Muscle of arm (tissue), 12 donors: ENCODE measurements around the gene FBXW4. TPM values are rescaled to one million over a fixed set of nuclear protein-coding genes. Genes with fewer than 3 reads are reported as not detected.

ENCODE experiments used
- DNase-seq: peaks from one replicate; pipeline ENCODE4 v3.0.0-alpha.2; 2013
- polyA plus RNA-seq, 12 donors: library from polyadenylated mRNA; unstranded; fragments of 120-200 nt; gene quantifications; one replicate each; pipeline ENCODE4 v1.2.1, GENCODE V29; 2013; ENCODE audit not compliant: insufficient read length in 12 of 12

The FBXW4 gene
- polyA plus RNA-seq, 12 donors = 25.0 to 55.3 (median 49.9) TPM; not detected in 1

DNA sequence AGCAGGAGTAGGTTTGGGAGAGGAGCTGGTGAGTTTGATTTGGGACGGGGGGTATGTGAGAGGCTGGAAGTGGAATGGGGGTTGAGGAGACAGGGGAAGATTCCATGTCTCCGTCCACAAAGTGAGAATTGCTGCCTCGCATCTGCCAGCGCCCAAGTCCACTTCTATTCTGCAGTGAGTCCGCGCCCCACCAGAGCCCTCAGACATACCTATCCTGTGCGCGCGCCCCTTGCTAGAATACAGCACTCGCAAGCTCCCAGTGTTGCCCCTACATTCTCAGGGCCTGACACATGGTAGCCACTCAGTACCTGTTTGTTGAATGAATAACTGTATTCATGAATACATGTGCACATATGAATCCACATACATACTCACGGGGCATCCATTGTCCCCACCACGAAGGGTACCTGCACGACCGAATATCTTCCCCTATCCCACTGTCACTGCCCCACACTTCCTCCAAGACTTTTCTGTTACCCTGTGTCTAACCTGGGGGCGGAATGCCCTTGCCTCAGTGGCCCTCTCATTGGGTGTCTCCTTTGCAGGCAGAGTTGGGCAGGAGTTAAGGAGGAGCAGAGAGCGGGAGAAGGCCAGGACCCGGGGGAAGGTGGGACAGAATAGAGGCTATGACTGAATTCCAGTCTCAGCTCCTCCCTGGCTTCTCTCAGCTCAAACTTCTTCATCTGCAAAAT lies 126.8 kb downstream of the FBXW4 start:
- DNase-seq = no peak

DNA sequence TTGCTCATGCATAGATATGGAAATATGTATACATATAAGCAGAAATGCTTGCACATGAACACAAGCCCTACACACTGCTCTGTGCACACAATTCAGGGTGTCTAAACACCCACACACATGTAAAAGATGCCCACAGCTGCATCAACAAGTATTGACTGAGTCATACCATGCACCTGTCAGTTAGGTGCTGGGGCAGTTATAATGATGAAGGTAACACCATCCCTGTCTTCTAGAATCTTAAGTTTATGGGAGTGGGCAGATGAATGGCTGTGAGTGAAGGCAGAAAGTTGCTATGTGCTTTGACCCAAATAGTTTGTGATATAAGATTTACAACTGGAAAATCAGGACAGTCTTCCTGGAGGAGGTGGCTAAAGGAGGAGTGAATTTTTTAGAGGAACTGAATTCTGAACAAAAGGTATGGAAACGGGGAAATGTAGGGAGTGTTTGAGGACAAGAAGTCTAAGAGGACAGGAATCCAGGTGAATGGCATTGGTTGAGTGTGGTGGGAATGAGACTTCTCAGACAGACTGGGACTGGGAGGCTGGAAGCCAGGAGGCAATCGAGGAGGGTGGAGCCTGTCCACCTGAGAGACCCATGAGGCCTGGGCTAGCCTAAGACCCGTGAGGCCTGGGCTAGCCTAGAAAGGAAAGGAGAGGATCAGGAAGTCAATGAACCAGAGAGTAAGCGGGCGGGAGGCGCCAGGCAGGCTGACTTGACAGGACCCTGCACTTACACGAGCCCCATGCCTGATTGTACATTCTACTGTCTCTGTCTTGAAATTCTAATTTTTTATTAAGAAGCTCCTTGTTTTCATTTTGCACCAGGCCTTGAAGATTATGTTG lies 127.6 kb downstream of the FBXW4 start:
- DNase-seq = no peak

DNA sequence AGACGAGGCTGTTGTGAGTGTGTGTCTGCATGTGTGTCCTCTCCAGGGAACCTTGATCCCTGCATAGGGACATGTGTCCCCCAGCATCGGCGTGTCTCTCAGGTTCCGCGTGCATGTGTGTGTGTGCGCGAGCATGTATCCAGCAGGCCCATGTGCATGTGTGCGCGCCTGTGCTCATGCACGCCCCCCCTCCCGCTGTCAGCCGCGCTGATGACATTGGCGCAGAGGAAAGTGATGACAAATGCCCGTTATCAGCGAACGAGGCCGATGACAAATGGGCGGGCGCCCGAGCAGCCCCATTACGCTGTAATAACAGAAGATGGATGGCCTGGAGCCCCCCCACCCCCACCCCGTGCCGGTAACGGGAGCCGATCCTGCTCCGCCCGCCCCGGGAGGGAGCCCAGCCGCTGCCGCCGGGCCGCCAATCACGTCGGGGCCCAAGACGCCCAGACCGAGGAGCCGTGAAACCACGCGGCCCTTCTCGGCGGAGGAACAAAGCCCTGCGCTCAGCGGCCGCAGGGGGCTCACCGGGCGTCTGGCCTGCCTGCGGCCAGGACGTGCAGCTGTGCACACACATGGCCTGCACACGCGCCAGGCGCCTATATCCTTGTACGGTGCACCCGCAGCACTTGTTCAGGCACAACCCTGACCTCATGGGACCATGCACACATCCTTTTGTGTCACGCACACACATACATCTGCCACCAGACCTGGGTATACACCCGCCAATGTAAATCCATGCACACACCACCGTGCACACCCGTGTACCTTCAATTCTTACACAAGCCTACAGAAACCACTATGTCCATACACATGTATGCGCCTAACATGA lies 128.4 kb downstream of the FBXW4 start:
- DNase-seq = no peak

DNA sequence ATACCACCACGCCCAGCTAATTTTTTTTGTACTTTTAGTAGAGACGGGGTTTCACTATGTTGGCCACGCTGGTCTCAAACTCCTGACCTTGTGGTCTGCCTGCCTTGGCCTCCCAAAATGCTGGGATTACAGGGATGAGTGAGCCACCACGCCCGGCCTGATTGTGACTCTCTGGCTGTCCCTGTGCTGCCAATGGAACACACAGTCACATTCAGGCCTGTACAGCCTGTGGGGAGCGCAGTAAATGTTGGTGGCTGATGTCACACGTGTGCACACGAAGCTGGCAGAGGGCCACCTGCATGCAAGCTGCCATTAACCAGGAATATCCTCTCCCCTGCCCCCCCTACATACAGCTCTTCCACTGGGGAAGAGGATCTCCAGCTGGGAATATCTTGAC lies 129.0 kb downstream of the FBXW4 start:
- DNase-seq = no peak

DNA sequence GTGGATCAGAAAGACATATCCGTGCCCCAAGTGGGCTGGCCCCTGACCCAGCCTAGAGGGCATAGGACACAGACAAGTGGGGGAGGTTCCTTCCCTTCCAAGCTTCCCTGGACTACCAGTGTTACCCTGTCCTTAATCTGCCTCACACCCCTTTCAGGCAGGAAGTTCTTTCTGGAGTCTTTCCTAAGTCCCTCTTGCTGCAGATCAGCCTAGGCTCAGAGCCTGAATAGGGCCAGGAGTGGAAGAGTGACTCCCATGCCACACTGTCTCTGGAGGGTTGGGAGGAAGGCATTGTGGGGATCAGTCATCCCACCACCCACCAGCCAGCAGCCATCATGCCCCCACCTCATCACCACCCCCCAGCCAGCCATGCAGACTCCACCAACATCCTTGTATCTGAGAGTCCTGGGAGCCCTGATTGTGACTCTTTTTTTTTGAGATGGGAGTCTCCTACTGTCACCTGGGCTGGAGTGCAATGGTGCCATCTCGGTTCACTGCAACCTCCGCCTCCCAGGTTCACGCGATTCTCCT lies 129.5 kb downstream of the FBXW4 start:
- no peak for DNase-seq

DNA sequence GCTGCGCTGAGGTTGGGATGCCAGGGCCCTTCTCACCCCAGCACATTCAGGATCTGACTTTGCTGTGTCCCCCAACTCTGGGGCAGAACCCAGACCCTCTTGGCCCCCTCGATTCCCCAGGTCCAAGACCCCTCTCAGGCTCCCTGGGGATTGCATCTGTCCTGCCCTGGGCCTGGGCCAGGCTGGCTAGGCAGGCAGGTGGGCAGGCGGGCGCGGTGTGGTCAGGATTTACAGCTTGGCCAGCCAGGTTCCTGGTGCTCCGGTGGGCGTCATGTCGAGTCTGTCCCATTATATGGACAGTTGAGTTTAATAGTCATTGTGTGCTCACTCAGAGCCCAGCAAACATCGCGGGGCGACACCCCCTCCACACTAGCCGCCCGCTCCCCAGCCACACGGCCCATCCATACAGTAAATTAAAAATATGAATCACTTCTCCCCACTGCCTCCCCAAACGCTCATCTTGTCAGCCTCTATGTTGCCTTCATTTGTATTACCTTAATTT lies 130.4 kb downstream of the FBXW4 start:
- DNase-seq = no peak

DNA sequence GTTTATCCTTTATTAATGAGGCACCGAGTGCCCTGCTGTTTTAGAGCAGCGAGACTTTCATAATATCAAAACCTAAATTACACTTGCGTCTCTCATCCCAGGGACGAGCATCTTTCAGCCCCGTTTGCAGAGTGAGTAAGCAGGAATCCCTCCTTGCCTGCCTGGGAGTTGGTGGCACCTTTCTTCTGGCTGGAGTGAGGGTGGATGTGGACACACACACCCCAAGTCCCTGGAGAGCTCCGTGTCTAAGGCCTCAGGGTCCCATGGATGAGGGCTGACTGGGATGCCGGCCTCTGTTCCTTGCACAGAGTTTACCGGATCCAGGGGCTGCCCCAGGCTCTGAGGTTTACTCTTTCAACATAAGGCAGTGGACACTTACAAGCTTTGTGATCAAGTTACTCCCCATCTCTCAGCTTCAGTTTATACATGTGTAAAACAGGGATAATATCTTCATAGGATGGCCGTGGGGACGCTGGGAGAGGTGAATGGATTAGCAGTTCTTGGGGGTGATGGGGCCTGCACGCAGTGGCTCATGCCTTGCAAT lies 131.4 kb downstream of the FBXW4 start:
- no peak for DNase-seq

DNA sequence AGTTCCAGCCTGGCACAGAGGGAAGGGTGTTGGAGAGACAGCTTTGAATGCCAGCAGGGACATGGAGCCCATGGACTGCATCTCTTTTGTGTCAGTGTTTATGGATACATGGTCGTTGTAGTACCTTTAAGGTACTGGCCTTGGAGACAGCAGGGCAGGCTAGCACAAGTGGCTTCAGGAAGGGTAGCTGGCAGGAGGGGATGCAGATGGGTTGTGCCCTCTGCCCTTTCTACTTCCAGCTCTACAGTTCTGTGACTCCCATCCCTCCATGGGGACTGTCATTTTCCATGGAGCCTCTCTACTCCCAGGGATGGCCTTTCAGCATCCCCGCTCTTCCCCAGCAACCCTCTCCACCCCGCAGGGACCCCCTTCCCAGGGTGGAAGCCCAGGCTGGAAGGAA lies 132.0 kb downstream of the FBXW4 start:
- DNase-seq = no peak

DNA sequence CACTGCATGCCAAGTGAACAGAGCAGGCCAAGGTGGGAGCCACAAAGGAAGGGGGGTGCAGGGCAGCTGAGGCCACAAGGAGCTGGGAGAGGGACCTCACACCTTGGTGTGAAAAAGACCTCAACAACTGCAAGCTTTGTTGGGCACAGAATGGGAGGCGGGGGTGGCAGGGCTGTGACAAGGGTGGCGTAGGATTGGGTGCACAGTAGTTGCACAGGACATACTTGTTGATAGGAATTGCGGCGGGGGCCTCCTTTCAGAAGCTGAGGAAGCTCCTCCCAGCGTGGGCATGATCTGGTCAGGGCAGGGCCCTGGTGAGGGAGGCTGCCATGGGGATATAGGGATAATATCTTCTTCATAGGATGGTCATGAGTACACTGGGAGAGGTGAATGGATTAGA lies 132.7 kb downstream of the FBXW4 start:
- DNase-seq = no peak

DNA sequence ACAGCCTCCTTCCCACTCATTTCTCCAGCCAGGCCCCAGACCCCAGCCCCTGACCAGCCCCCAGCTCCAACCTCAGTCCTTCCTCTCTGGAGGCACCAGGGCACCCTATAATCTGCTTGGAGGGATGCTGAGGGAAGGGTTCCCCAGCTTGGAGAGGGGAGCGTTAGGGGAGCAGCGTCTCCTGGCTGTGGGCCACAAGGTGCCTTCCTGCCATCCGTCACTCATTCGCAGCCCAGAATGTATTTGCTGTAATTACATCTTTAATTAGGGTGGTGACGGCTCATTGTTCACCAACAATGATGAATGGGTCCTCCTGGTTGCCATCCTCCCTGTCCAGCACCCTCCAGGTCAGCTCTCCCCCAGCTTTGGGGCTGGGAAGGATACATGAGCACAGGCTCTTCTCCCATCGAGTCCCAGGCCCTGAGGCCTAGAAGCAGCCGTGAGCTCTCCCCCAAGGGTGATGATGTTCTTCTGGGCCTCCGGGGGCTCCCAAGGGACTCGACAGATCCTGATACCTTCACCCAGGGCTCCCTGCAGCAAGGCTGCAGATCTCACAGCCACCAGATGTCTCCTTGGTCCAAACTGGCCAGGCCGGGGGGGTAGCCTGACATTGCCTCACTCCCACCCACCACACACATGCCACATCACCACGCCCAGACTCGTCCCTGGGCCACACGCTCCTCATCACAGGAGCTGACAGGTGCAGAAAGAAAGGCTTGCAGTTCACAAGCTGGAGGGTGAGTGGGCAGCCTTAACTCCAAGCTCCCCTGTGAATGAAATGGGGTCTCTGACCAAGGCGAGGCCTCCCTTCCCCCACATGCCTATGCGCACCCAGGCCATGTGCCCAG lies 133.7 kb downstream of the FBXW4 start:
- no peak for DNase-seq

Other genes starting within 250 kb of the FBXW4 start
- gene POLL, start 106.9 kb downstream of the FBXW4 start, polyA plus RNA-seq = 10 to 100 TPM in 11 of 12 donors, not detected in 1; 20.8 to 56.0 (median 27.6) TPM
- 10 to 100 TPM in 10 of 12 donors, not detected in 2; 10.8 to 20.4 (median 14.7) TPM for gene DPCD, start 106.8 kb downstream of the FBXW4 start, polyA plus RNA-seq
- under 1 TPM in 8 of 12 donors, not detected in 4; 0.21 to 0.60 (median 0.31) TPM for gene FGF8, start 80.9 kb upstream of the FBXW4 start, polyA plus RNA-seq
- 10 to 100 TPM in 11 of 12 donors, not detected in 1; 36.7 to 67.5 (median 53.2) TPM for gene NPM3, start 88.3 kb upstream of the FBXW4 start, polyA plus RNA-seq
- gene OGA, start 123.3 kb upstream of the FBXW4 start, polyA plus RNA-seq = 100 to 1,000 TPM in 6 of 12 donors, 10 to 100 TPM in 5, not detected in 1; 77.8 to 174 (median 103) TPM
- 10 to 100 TPM in 1 of 12 donors, 1 to 10 TPM in 10, not detected in 1; 2.1 to 13.1 (median 4.4) TPM for gene KCNIP2, start 148.6 kb upstream of the FBXW4 start, polyA plus RNA-seq